A673 (cell line): ENCODE results near the gene OR52A5. TPM values are rescaled to one million over a fixed set of nuclear protein-coding genes. Genes with fewer than 3 reads are reported as not detected.

Experiments used
- BruUV-seq: library from RNA; stranded (reverse); fragments of 400-500 nt; replicated peaks from 2 replicates; lab custom pipeline; 2021; lab: Mats Ljungman, UMichigan
- CTCF ChIA-PET: fragments of 300-600 bp; sonication (Branson Sonifier 250); formaldehyde crosslinking; loops from one replicate; lab custom pipeline; 2022; ENCODE audit warnings: antibody characterized with exemption; lab: Charles Lee
- POLR2A ChIA-PET: fragments of 300-600 bp; sonication (Branson Sonifier 250); formaldehyde crosslinking; loops from one replicate; lab custom pipeline; 2022; ENCODE audit warnings: antibody characterized with exemption; ENCODE audit not compliant: low non-redundant PET; lab: Charles Lee
- DNase-seq: peaks from one replicate; pipeline ENCODE4 v3.0.0-alpha.2; 2015; ENCODE audit warnings: low spot score
- H3K27ac ChIP-seq: fragments of 200-600 bp; sonication (generic); 2 replicates; pipeline ENCODE4 v1.5.1; 2016; ENCODE audit warnings: mixed run types, low read depth, mild to moderate bottlenecking, mixed read lengths, antibody characterized with exemption, low read length; ENCODE audit not compliant: poor library complexity, severe bottlenecking
- H3K27me3 ChIP-seq: fragments of 200-600 bp; sonication (generic); replicated peaks from 2 replicates; pipeline ENCODE4 v1.6.1; 2017; ENCODE audit warnings: mixed run types, low read depth, mild to moderate bottlenecking, mixed read lengths, antibody characterized with exemption, low read length; ENCODE audit not compliant: insufficient read depth, poor library complexity
- H3K36me3 ChIP-seq: fragments of 200-600 bp; sonication (generic); 2 replicates; pipeline ENCODE4 v1.6.1; 2016; ENCODE audit warnings: mixed run types, mild to moderate bottlenecking, mixed read lengths, antibody characterized with exemption, low read length; ENCODE audit not compliant: insufficient read depth, poor library complexity, severe bottlenecking
- H3K4me1 ChIP-seq: fragments of 200-600 bp; sonication (generic); 2 replicates; pipeline ENCODE4 v1.6.1; 2017; ENCODE audit warnings: mixed run types, mild to moderate bottlenecking, mixed read lengths, antibody characterized with exemption, low read length; ENCODE audit not compliant: insufficient read depth, poor library complexity, severe bottlenecking
- H3K4me3 ChIP-seq: fragments of 200-600 bp; sonication (generic); 2 replicates; pipeline ENCODE4 v1.5.1; 2016; ENCODE audit warnings: low read depth, mixed run types, mild to moderate bottlenecking, mixed read lengths, low read length; ENCODE audit not compliant: poor library complexity, severe bottlenecking
- H3K9me3 ChIP-seq: fragments of 200-600 bp; sonication (generic); 2 replicates; pipeline ENCODE4 v1.6.1; 2016; ENCODE audit warnings: mixed run types, low read depth, mild to moderate bottlenecking, mixed read lengths, antibody characterized with exemption, low read length; ENCODE audit not compliant: poor library complexity, severe bottlenecking
- CTCF ChIP-seq: fragments of 300-800, 200-600 bp; sonication (generic); conservative IDR thresholded peaks from 2 replicates; pipeline ENCODE4 v1.5.1; 2017; ENCODE audit warnings: low read depth, mild to moderate bottlenecking, antibody characterized with exemption, low read length, moderate library complexity, mixed read lengths
- EZH2 ChIP-seq: fragments of 200-600 bp; sonication (generic); IDR thresholded peaks from 2 replicates; pipeline ENCODE4 v1.6.1; 2017; ENCODE audit warnings: borderline replicate concordance, low read depth, mild to moderate bottlenecking, mixed read lengths, antibody characterized with exemption, low read length; ENCODE audit not compliant: poor library complexity, severe bottlenecking
- intact Hi-C: fragments of 100-400 bp; cut with micrococcal nuclease; formaldehyde crosslinking; loops from one replicate; pipeline ENCODE4 v1.10.0; 2022; ENCODE audit not compliant: unreplicated experiment
- total RNA-seq: library from RNA; stranded (reverse); gene quantifications from 2 replicates; pipeline ENCODE4 v1.2.3, GENCODE V29; 2021

OR52A5 gene
- total RNA-seq, 1 experiment from 2014 or later: not detected

GRCh38 chr11:5123802-5124521 is 14.2 kb downstream of the OR52A5 start:
- TF ChIP-seq EZH2: no peak
- peak; percentile 75 for TF ChIP-seq CTCF
- no peaks in the 10 kb centered on the region for H3K36me3 ChIP-seq
- DNase-seq: peak; percentile 80
- H3K27ac ChIP-seq: no peak overlapping the region
- no TSS peak for BruUV-seq
- intact Hi-C loops: loop anchor here (1.0 to 10.0 kb wide), 6 partner anchors 168 to 761 kb away; partner anchors contain the start of gene OR52E4
- no peak overlapping the region for H3K4me3 ChIP-seq
- H3K4me1 ChIP-seq: no peaks in the 10 kb centered on the region
- no peaks in the 10 kb centered on the region for H3K27me3 ChIP-seq
- ChIA-PET POLR2A (no interaction called here), CTCF (no interaction called here)
- no peaks in the 10 kb centered on the region for H3K9me3 ChIP-seq

- Histone ChIP-seq H3K9me3 (no peaks in the 10 kb centered on the region), H3K36me3 (no peaks in the 10 kb centered on the region), H3K27ac (no peak overlapping the region), H3K27me3 (no peaks in the 10 kb centered on the region), H3K4me1 (no peaks in the 10 kb centered on the region), H3K4me3 (no peak overlapping the region)
- ChIA-PET CTCF (no interaction called here), POLR2A (no interaction called here)
- TF ChIP-seq CTCF: no peak
- no peak for TF ChIP-seq EZH2
- no peak for DNase-seq
- BruUV-seq: no TSS peak
- intact Hi-C loops: no loop called here
Observed at GRCh38 chr11:5118893-5119292, 19.3 kb downstream of the OR52A5 start.

GRCh38 chr11:5117588-5117987 is 20.6 kb downstream of the OR52A5 start:
- Histone ChIP-seq H3K27ac (no peak overlapping the region), H3K4me1 (no peaks in the 10 kb centered on the region), H3K27me3 (no peaks in the 10 kb centered on the region), H3K4me3 (no peak overlapping the region), H3K36me3 (no peaks in the 10 kb centered on the region), H3K9me3 (no peaks in the 10 kb centered on the region)
- DNase-seq: no peak
- ChIA-PET CTCF (no interaction called here), POLR2A (no interaction called here)
- BruUV-seq: no TSS peak
- no peak for TF ChIP-seq EZH2
- no peak for TF ChIP-seq CTCF
- intact Hi-C loops: no loop called here
